HCT116 (cell line): ENCODE data around the gene SLC8A2. TPM values are rescaled to one million over a fixed set of nuclear protein-coding genes. Genes with fewer than 3 reads are reported as not detected.

ENCODE experiments used
- ATAC-seq: fragments of 200-7000 bp; cut with Tn5 transposase; 2 replicates; pipeline ENCODE4 v1.9.1; 2020; ENCODE audit warnings: mild to moderate bottlenecking, moderate library complexity
- BruUV-seq: library from RNA; stranded (reverse); fragments of 400-500 nt; replicated peaks from 2 replicates; lab custom pipeline; 2021; lab: Mats Ljungman, UMichigan
- CTCF ChIA-PET: fragments of 300-600 bp; sonication (Branson Sonifier 250); formaldehyde crosslinking; loops from one replicate; lab custom pipeline; 2021; ENCODE audit warnings: antibody characterized with exemption; lab: Charles Lee
- POLR2A ChIA-PET: fragments of 300-600, 350-600 bp; sonication (Branson Sonifier 250); formaldehyde crosslinking; loops from one replicate; lab custom pipeline; 2021; ENCODE audit warnings: antibody characterized with exemption; lab: Charles Lee
- RAD21 ChIA-PET, 2 experiments: fragments of 300-600 bp; sonication (Branson Sonifier 250); formaldehyde crosslinking; loops; one replicate each; lab custom pipeline; 2023; ENCODE audit warnings: low total read pairs in 2 of 2; ENCODE audit not compliant: uncharacterized antibody in 2 of 2, unreplicated experiment in 2 of 2, low non-redundant PET in 1 of 2; lab: Charles Lee
- DNase-seq: peaks from one replicate; pipeline ENCODE4 v3.0.0-alpha.2; 2010; ENCODE audit warnings: low read depth, low spot score
- H2AFZ ChIP-seq: fragments of 200-600 bp; shearing (Covaris generic), sonication (generic); 2 replicates; pipeline ENCODE4 v1.6.1; 2017; ENCODE audit warnings: low read depth, mixed run types, mixed read lengths, antibody characterized with exemption, low read length; ENCODE audit not compliant: poor library complexity, severe bottlenecking
- H3K27ac ChIP-seq: 2 replicates; pipeline ENCODE4 v1.5.1; 2012; ENCODE audit warnings: low read depth, low read length
- H3K27me3 ChIP-seq: fragments of 200-600 bp; sonication (generic); 2 replicates; pipeline ENCODE4 v1.6.1; 2016; ENCODE audit warnings: mixed run types, low read length, mixed read lengths; ENCODE audit not compliant: insufficient read depth
- H3K36me3 ChIP-seq, 2 experiments: fragments of 200-500 bp in 1 of 2; fragments of 200-600 bp in 1 of 2; sonication (Bioruptor generic) in 1 of 2; sonication (generic) in 1 of 2; 2 replicates each; pipeline versions ENCODE4 v1.5.1 to v1.6.1; 2014 to 2016; ENCODE audit warnings: low read length in 2 of 2, inconsistent platforms in 1 of 2, mixed read lengths in 1 of 2, mixed run types in 1 of 2; ENCODE audit not compliant: insufficient read depth in 2 of 2, control insufficient read depth in 1 of 2
- H3K4me1 ChIP-seq, 2 experiments: fragments of 200-600 bp in 1 of 2; sonication (generic) in 1 of 2; 2 replicates each; pipeline versions ENCODE4 v1.5.1 to v1.6.1; 2012 to 2017; ENCODE audit warnings: low read length in 2 of 2, inconsistent platforms in 1 of 2, mild to moderate bottlenecking in 1 of 2, mixed read lengths in 1 of 2, mixed run types in 1 of 2, moderate library complexity in 1 of 2; ENCODE audit not compliant: insufficient read depth in 2 of 2, control insufficient read depth in 1 of 2
- H3K4me2 ChIP-seq: fragments of 200-600 bp; sonication (generic); 2 replicates; pipeline ENCODE4 v1.6.1; 2017; ENCODE audit warnings: mixed run types, low read length, mixed read lengths
- H3K4me3 ChIP-seq, 2 experiments: fragments of 200-600 bp in 1 of 2; sonication (generic) in 1 of 2; replicated peaks in 1 of 2; 2 replicates each; pipeline ENCODE4 v1.5.1; 2011 to 2016; ENCODE audit warnings: low read length in 2 of 2, control low read depth in 1 of 2, low read depth in 1 of 2, mild to moderate bottlenecking in 1 of 2, mixed read lengths in 1 of 2, mixed run types in 1 of 2
- H3K79me2 ChIP-seq: fragments of 200-600 bp; sonication (generic); 2 replicates; pipeline ENCODE4 v1.6.1; 2017; ENCODE audit warnings: mild to moderate bottlenecking, mixed run types, low read length, moderate library complexity, mixed read lengths; ENCODE audit not compliant: insufficient read depth
- H3K9ac ChIP-seq: fragments of 200-600 bp; sonication (generic); 2 replicates; pipeline ENCODE4 v1.6.1; 2016; ENCODE audit warnings: low read length, mixed read lengths
- H3K9me2 ChIP-seq: fragments of 200-600 bp; sonication (generic), shearing (Covaris generic); 2 replicates; pipeline ENCODE4 v1.6.1; 2017; ENCODE audit warnings: mixed run types, mild to moderate bottlenecking, moderate library complexity; ENCODE audit not compliant: insufficient read depth
- H3K9me3 ChIP-seq, 2 experiments: fragments of 200-500 bp in 1 of 2; fragments of 200-600 bp in 1 of 2; sonication (Bioruptor generic) in 1 of 2; sonication (generic) in 1 of 2; 2 replicates each; pipeline ENCODE4 v1.6.1; 2014 to 2017; ENCODE audit warnings: low read length in 2 of 2, mixed read lengths in 2 of 2, inconsistent platforms in 1 of 2, low read depth in 1 of 2, mild to moderate bottlenecking in 1 of 2, mixed run types in 1 of 2, moderate library complexity in 1 of 2; ENCODE audit not compliant: control insufficient read depth in 1 of 2, insufficient read depth in 1 of 2
- H4K20me1 ChIP-seq: fragments of 200-600 bp; sonication (generic), shearing (Covaris generic); 2 replicates; pipeline ENCODE4 v1.6.1; 2017; ENCODE audit warnings: mixed run types, mild to moderate bottlenecking, moderate library complexity; ENCODE audit not compliant: insufficient read depth
- EZH2phosphoT487 ChIP-seq: fragments of 200-600 bp; IDR thresholded peaks from 2 replicates; pipeline ENCODE4 v1.6.1; 2018; ENCODE audit warnings: antibody characterized with exemption, borderline replicate concordance
- FOSL1 ChIP-seq: IDR thresholded peaks from 2 replicates; pipeline ENCODE4 v1.6.1; 2012; ENCODE audit warnings: low read depth
- POLR2A ChIP-seq: IDR thresholded peaks from 2 replicates; pipeline ENCODE4 v1.7.0; 2011; ENCODE audit warnings: borderline replicate concordance; ENCODE audit not compliant: insufficient read depth, insufficient read length; ENCODE audit errors: extremely low read depth
- RAD21 ChIP-seq: IDR thresholded peaks from 2 replicates; pipeline ENCODE4 v1.6.1; 2012; ENCODE audit warnings: low read depth, mild to moderate bottlenecking
- SIN3A ChIP-seq: IDR thresholded peaks from 2 replicates; pipeline ENCODE4 v1.6.1; 2012; ENCODE audit warnings: low read depth
- SP1 ChIP-seq: IDR thresholded peaks from 2 replicates; pipeline ENCODE4 v1.6.1; 2012; ENCODE audit warnings: low read depth
- SRF ChIP-seq: IDR thresholded peaks from 2 replicates; pipeline ENCODE4 v1.6.1; 2012; ENCODE audit warnings: low read depth
- TCF7L2 ChIP-seq: IDR thresholded peaks from 2 replicates; pipeline ENCODE4 v1.7.0; 2011; ENCODE audit warnings: borderline replicate concordance, inconsistent platforms; ENCODE audit not compliant: insufficient read depth, insufficient read length; ENCODE audit errors: extremely low read depth
- YY1 ChIP-seq: IDR thresholded peaks from 2 replicates; pipeline ENCODE4 v1.6.1; 2011; ENCODE audit warnings: low read length, low read depth, moderate library complexity, mild to moderate bottlenecking; ENCODE audit not compliant: insufficient replicate concordance; ENCODE audit errors: extremely low read depth
- ZFX ChIP-seq: fragments of 450-650 bp; IDR thresholded peaks from 2 replicates; pipeline ENCODE4 v1.6.1; 2017
- ZNF274 ChIP-seq: fragments of 200-500 bp; sonication (Bioruptor generic); IDR thresholded peaks from 2 replicates; pipeline ENCODE4 v1.6.1; 2014; ENCODE audit warnings: mild to moderate bottlenecking, low read depth, low read length, inconsistent platforms
- intact Hi-C: fragments of 100-400 bp; cut with micrococcal nuclease; formaldehyde crosslinking; loops from 2 replicates; pipeline ENCODE4 v1.10.0; 2022
- total RNA-seq: library from RNA; stranded (reverse); gene quantifications from one replicate; pipeline ENCODE4 v1.2.1, GENCODE V29; 2021; ENCODE audit not compliant: unreplicated experiment
- TF ChIP-seq, protein P1 (sequence below): IDR thresholded peaks from 2 replicates; pipeline ENCODE4 v1.6.1; 2012
- TF ChIP-seq, protein P2 (sequence below): IDR thresholded peaks from 2 replicates; pipeline ENCODE4 v1.6.1; 2012
- TF ChIP-seq, protein P3 (sequence below), 3 experiments: fragments of 200-600 bp in 1 of 3; sonication (generic) in 1 of 3; IDR thresholded peaks in 2 of 3; conservative IDR thresholded peaks in 1 of 3; 2 replicates each; pipeline ENCODE4 v1.5.1; 2012 to 2017; ENCODE audit warnings: low read depth in 2 of 3, low read length in 2 of 3, antibody characterized with exemption in 1 of 3, borderline replicate concordance in 1 of 3, control low read depth in 1 of 3, mild to moderate bottlenecking in 1 of 3, mixed read lengths in 1 of 3, mixed run types in 1 of 3, moderate library complexity in 1 of 3; ENCODE audit not compliant: insufficient read depth in 1 of 3

SLC8A2 gene
- total RNA-seq, 1 experiment from 2014 or later: 0.98 TPM

DNA sequence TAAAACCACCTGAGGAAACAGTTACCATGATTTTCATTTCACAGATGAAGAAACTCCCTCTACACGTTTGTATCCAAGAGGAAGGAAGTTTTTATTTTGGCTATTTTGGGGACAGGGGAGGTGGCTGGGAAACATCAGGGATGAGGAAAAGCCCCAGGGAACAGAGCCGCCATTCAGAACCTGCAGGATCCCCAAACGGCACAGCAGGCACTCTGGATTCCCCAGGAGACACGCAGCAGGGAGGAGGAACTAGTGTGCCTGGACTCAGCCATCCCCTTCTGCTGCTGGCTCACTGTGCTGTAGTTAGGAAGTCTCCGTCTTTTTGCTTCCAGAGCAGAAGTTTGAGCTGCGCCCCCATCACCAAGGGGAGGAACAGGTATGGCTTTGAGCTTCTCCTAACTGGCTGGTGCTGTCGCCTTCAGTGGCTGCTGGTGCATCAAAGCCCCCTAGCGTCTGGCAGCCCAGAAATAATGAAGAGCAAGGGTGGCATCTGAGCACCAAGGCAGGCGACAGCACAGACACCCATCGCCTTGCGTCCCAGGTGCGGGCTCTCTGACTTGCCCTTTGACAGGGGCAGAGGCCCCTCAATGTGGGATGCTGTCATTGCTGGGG, 38.9 kb upstream of the SLC8A2 start:
- ChIA-PET CTCF (no interaction called here), POLR2A (no interaction called here), RAD21 (no interaction called here)
- BruUV-seq: no TSS peak
- H3K27ac ChIP-seq: no peak overlapping the region
- DNase-seq: no peak
- no peaks in the 10 kb centered on the region for H3K36me3 ChIP-seq
- H4K20me1 ChIP-seq: no peaks in the 10 kb centered on the region
- H3K79me2 ChIP-seq: peaks cover 57% of the 10 kb centered on the region
- ATAC-seq: no peak
- H3K4me1 ChIP-seq: peaks cover 3 to 19% of the 10 kb centered on the region in 2 experiments; a peak in 3 of 4 replicates
- no peaks in the 10 kb centered on the region for H3K9me2 ChIP-seq
- intact Hi-C loops: no loop called here
- no peaks in the 10 kb centered on the region for H3K9me3 ChIP-seq
- H3K27me3 ChIP-seq: no peaks in the 10 kb centered on the region
- H2AFZ ChIP-seq: no peak overlapping the region
- no peak overlapping the region for H3K4me3 ChIP-seq
- no peak overlapping the region for H3K9ac ChIP-seq
- no peak overlapping the region for H3K4me2 ChIP-seq
- TF ChIP-seq TCF7L2 (no peak), RAD21 (no peak), YY1 (no peak), EZH2phosphoT487 (no peak), ZNF274 (no peak), ZFX (no peak), FOSL1 (no peak), POLR2A (no peak), SRF (no peak), SP1 (no peak), SIN3A (no peak)
- TF ChIP-seq, protein P1, sequence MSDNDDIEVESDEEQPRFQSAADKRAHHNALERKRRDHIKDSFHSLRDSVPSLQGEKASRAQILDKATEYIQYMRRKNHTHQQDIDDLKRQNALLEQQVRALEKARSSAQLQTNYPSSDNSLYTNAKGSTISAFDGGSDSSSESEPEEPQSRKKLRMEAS: no peak
- TF ChIP-seq, protein P2, sequence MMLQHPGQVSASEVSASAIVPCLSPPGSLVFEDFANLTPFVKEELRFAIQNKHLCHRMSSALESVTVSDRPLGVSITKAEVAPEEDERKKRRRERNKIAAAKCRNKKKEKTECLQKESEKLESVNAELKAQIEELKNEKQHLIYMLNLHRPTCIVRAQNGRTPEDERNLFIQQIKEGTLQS: no peak
- TF ChIP-seq, protein P3, sequence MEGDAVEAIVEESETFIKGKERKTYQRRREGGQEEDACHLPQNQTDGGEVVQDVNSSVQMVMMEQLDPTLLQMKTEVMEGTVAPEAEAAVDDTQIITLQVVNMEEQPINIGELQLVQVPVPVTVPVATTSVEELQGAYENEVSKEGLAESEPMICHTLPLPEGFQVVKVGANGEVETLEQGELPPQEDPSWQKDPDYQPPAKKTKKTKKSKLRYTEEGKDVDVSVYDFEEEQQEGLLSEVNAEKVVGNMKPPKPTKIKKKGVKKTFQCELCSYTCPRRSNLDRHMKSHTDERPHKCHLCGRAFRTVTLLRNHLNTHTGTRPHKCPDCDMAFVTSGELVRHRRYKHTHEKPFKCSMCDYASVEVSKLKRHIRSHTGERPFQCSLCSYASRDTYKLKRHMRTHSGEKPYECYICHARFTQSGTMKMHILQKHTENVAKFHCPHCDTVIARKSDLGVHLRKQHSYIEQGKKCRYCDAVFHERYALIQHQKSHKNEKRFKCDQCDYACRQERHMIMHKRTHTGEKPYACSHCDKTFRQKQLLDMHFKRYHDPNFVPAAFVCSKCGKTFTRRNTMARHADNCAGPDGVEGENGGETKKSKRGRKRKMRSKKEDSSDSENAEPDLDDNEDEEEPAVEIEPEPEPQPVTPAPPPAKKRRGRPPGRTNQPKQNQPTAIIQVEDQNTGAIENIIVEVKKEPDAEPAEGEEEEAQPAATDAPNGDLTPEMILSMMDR (IDR thresholded peaks at IDR 0.05 in 2 of 3, conservative IDR thresholded peaks at IDR 0.05 in 1 of 3; ENCODE audit: borderline replicate concordance in 1 of 3, insufficient read depth in 1 of 3, low read depth in 2 of 3, low read length in 2 of 3): no peak
